Measurements from ENCODE around the gene SMAD6. TPM values are rescaled to one million over a fixed set of nuclear protein-coding genes. Genes with fewer than 3 reads are reported as not detected.

SMAD6 gene
- total RNA-seq, 1 experiment from 2014 or later: 8.9 TPM

DNA sequence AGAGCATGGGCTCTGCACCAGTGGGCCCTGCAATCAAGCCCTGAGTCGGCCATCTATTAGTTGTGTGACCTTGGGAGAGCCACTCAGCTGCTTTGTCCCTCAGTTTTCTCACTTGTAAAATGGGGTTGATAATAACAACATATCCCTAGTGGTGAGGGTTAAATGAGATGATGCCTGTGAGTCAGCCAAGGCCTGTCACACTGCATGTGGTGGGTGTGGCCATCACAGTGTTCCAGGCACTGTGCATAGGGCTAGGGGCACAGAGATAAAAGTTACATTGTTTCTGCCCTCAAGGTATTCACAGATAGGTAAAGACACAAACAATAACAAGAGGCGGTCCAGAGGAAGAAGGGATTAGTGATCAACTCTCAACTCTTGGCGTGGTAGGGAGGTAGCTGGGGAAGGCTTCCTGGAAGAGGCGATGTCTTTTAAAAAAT is 19.5 kb downstream of the SMAD6 start:
- Mint-ChIP-seq H3K4me3 (ENCODE audit: unreplicated experiment) (no peak overlapping the region), H3K9me3 (ENCODE audit: unreplicated experiment) (no peaks in the 10 kb centered on the region), H3K27me3 (ENCODE audit: insufficient read depth, unreplicated experiment) (no peaks in the 10 kb centered on the region), H3K36me3 (ENCODE audit: insufficient read depth, unreplicated experiment) (peaks cover 17% of the 10 kb centered on the region), H3K4me1 (ENCODE audit: low read depth, unreplicated experiment) (peaks cover 5% of the 10 kb centered on the region), H3K27ac (ENCODE audit: unreplicated experiment) (no peak overlapping the region)
- H3K4me1 ChIP-seq: peaks cover 10% of the 10 kb centered on the region
- H3K9me3 ChIP-seq: no peaks in the 10 kb centered on the region
- CTCF ChIA-PET: no interaction called here
- intact Hi-C loops (cut with micrococcal nuclease; ENCODE audit: unreplicated experiment): no loop called here
- POLR2A ChIA-PET: no interaction called here
- no peak for TF ChIP-seq CTCF (IDR thresholded peaks at IDR 0.05; ENCODE audit: insufficient read depth in 1 of 2, low read depth in 1 of 2, low read length in 1 of 2, severe bottlenecking in 1 of 2, unreplicated experiment in 1 of 2)
- H3K36me3 ChIP-seq (ENCODE audit: control insufficient read depth, insufficient read depth, low read length): no peaks in the 10 kb centered on the region
- H3K27me3 ChIP-seq (replicated peaks; ENCODE audit: control insufficient read depth, insufficient read depth, low read length): no peaks in the 10 kb centered on the region
- DNase-seq: no peak
- no TSS peak for BruUV-seq (replicated peaks)
- no peak overlapping the region for H3K4me3 ChIP-seq (ENCODE audit: low read depth, low read length)

- Mint-ChIP-seq H3K27me3 (ENCODE audit: insufficient read depth, unreplicated experiment) (no peaks in the 10 kb centered on the region), H3K36me3 (ENCODE audit: insufficient read depth, unreplicated experiment) (peaks cover 17% of the 10 kb centered on the region), H3K4me1 (ENCODE audit: low read depth, unreplicated experiment) (peaks cover 5% of the 10 kb centered on the region), H3K27ac (ENCODE audit: unreplicated experiment) (no peak overlapping the region), H3K4me3 (ENCODE audit: unreplicated experiment) (no peak overlapping the region), H3K9me3 (ENCODE audit: unreplicated experiment) (no peaks in the 10 kb centered on the region)
- peaks cover 10% of the 10 kb centered on the region for H3K4me1 ChIP-seq
- ChIA-PET CTCF (no interaction called here), POLR2A (no interaction called here)
- intact Hi-C loops (cut with micrococcal nuclease; ENCODE audit: unreplicated experiment): no loop called here
- no peak overlapping the region for H3K4me3 ChIP-seq (ENCODE audit: low read depth, low read length)
- no peak for DNase-seq
- BruUV-seq (replicated peaks): no TSS peak
- no peaks in the 10 kb centered on the region for H3K9me3 ChIP-seq
- no peaks in the 10 kb centered on the region for H3K36me3 ChIP-seq (ENCODE audit: control insufficient read depth, insufficient read depth, low read length)
- TF ChIP-seq CTCF (IDR thresholded peaks at IDR 0.05; ENCODE audit: insufficient read depth in 1 of 2, low read depth in 1 of 2, low read length in 1 of 2, severe bottlenecking in 1 of 2, unreplicated experiment in 1 of 2): no peak
- no peaks in the 10 kb centered on the region for H3K27me3 ChIP-seq (replicated peaks; ENCODE audit: control insufficient read depth, insufficient read depth, low read length)
Observed at GRCh38 chr15:66721954-66722353, 19.9 kb downstream of the SMAD6 start.

GRCh38 chr15:66722757-66723540 is 20.9 kb downstream of the SMAD6 start:
- Histone ChIP-seq H3K4me3 (ENCODE audit: low read depth, low read length) (no peak overlapping the region), H3K9me3 (no peaks in the 10 kb centered on the region), H3K4me1 (peaks cover 10% of the 10 kb centered on the region), H3K36me3 (ENCODE audit: control insufficient read depth, insufficient read depth, low read length) (no peaks in the 10 kb centered on the region), H3K27me3 (replicated peaks; ENCODE audit: control insufficient read depth, insufficient read depth, low read length) (no peaks in the 10 kb centered on the region)
- DNase-seq: no peak
- no peaks in the 10 kb centered on the region for H3K27me3 Mint-ChIP-seq (ENCODE audit: insufficient read depth, unreplicated experiment)
- H3K9me3 Mint-ChIP-seq (ENCODE audit: unreplicated experiment): no peaks in the 10 kb centered on the region
- TF ChIP-seq CTCF (IDR thresholded peaks at IDR 0.05; ENCODE audit: insufficient read depth in 1 of 2, low read depth in 1 of 2, low read length in 1 of 2, severe bottlenecking in 1 of 2, unreplicated experiment in 1 of 2): no peak
- intact Hi-C loops (cut with micrococcal nuclease; ENCODE audit: unreplicated experiment): no loop called here
- POLR2A ChIA-PET: no interaction called here
- CTCF ChIA-PET: no interaction called here
- peaks cover 5% of the 10 kb centered on the region for H3K4me1 Mint-ChIP-seq (ENCODE audit: low read depth, unreplicated experiment)
- no TSS peak for BruUV-seq (replicated peaks)
- H3K36me3 Mint-ChIP-seq (ENCODE audit: insufficient read depth, unreplicated experiment): peaks cover 9% of the 10 kb centered on the region
- no peak overlapping the region for H3K4me3 Mint-ChIP-seq (ENCODE audit: unreplicated experiment)
- no peak overlapping the region for H3K27ac Mint-ChIP-seq (ENCODE audit: unreplicated experiment)

Data from Caco-2 (cell line).